Right kidney (tissue), 9 donors: ENCODE data around the gene BARHL2.
A peak's percentile ranks its signal among the peaks of the same experiment; 100 is the strongest.

Source experiments
- DNase-seq: peaks from one replicate; pipeline ENCODE4 v3.0.0-alpha.2; 2016
- long read RNA-seq, 8 donors: transcript quantifications; one replicate each; lab custom pipeline, GENCODE V29; 2026

BARHL2 gene
- long read RNA-seq, donor 1, result 0 reads
- long read RNA-seq, donor 2, result 0 reads
- long read RNA-seq, donor 3, result 0 reads
- long read RNA-seq, donor 4, result 0 reads
- long read RNA-seq, donor 5, result 0 reads
- long read RNA-seq, donor 6, result 0 reads
- long read RNA-seq, donor 7, result 0 reads
- long read RNA-seq, donor 8, result 0 reads

DNA sequence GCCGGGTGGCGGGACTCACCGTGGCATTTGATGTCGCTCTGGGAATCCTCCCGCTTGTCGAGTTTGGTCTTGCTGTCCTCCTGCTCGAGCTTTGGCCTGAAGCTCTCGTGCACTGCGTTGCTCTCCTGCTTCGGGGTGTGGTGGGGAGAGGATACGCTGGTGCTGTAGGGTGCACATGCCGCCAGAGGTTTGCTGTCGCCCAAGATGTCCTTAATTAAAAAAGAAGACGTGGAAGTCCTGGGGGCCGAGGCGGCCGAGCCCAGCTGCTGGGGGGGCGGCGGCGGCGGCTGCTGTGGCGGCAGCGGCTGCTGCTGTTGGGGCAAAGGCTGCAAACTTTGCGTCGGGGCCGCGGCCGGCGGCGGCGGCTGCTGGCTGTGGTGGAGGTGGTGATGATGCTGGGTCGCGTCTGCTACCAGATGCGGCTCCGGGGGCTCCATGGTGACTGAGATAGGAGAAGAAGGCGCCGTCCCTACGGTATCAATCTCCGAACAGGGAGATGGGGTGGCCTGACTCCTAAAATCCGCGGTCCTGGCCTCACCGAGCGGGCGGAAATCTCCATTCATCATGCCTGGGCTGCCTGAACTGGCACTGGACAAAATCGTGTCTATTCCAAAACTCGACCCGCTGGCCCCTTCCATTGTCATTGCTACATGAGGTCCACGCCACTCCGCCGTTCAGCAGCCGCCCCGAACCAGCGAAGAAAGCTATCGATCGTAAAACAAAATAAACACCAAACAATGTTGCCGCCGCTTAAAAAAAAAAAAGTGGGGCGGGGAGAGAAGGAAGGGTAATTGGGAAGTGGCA is at the start of gene BARHL2:
BARHL2 (minus strand) TSS at position 751 of the 804 bp plus-strand sequence; CDS start at position 644, 107 bp downstream.
- peak; percentile 46 for DNase-seq

DNA sequence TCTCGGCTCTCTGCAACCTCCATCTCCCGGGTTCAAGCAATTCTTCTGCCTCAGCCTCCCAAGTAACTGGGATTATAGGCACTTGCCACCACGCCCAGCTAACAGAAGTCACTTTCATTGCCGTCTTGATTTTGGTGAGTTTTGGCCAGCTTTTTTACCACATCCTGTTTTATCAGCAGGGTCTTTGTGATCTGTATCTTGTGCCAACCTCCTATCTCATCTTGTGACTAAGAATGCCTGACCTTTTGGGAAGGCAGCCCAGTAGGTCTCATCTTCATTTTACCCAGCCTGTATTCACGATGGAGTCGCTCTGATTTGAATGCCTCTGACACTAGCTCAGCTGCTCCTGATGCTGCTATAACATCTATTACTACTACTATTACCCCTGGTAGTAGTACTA is 46.8 kb upstream of the BARHL2 start:
- DNase-seq, result no peak

DNA sequence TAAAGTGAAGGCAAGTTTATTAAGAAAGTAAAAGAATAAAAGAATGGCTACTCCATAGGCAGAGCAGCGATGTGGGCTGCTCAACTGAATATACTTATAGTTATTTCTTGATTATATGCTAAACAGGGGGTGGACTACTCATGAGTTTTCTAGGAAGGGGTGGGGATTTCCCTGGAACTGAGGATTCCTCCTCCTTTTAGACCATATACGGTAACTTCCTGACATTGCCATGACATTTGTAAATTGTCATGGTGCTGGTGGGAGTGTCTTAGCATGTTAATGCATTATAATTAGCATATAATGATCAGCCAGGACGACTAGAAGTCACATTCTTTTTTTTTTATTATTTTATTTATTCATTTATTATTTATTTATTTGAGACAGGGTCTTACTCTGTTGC is 46.4 kb upstream of the BARHL2 start:
- no peak for DNase-seq

DNA sequence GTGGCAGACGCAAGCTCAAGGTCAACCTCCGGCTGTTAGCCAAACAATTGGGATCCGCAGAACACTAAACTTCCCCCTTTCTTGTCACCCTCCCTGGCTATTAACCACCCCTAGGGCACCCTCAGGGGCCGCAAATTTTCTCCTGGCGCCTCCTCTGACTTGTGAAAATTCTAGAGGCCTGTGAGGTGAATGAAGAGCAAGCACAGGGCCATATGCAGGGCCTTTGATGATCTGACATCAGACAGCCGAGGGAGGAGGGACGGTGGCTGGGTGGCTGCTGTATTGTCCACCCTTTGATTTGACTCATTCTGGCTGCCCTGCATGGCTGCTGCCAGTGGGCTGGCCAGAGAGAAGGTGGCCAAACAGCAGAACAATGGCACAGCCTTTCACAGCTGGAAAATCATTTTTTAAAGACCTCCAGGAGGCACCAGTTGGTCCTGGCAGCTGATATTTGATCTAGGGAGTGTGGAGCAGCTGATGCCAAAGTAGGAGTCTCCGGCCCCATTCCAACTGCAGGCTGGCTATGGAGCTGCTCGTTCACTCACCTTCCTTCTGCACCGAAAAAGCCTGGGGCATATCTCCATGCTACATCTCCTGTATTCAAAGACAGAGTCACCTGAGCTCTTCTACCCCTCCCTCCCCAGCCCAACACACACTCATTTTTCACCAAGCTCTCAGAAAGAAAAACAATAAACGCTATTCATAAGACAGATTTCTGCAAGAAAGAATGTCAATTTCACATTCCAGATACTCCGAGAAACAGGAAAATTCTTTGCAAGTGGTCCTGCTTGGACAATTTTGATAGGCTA is 44.9 kb upstream of the BARHL2 start:
- DNase-seq, result peak; percentile 4

DNA sequence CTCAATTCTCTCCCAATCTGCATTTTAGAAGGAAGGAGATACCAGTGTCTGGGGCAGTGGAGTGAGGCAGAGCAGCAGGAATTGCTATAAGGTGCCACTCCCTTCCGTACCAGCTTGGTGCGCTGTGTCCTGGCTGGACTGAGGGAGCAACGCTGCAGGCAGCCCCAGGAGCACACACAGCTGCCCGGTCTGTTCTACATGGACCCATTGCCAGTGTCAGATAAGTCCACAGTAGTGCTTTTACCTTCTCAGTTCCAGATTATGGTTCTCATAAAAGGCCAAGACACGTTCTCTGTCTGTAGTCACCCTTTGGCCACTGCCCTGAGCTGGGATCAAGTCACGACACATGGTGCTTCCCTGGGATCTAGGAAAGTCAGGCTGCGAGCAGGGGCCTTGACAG is 44.1 kb upstream of the BARHL2 start:
- DNase-seq, result no peak

DNA sequence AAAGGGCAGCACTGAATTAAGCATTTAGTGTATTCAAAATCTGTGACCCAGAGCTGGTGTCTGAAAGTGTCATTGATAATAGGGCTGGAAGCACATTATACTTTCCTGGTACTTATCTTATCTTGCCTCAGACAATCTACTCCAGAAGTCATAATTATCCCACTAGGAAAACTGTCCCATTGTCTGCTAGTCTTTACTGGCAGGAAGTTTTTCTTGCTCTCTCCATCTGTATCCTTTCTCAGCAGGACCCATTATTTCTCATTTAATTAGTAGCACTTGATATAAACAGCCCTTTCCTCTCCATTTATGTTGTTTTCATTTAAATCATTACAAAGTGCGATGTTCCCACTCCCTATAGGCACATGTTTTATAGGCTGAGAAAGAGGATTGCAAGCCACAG is 36.5 kb upstream of the BARHL2 start:
- no peak for DNase-seq

DNA sequence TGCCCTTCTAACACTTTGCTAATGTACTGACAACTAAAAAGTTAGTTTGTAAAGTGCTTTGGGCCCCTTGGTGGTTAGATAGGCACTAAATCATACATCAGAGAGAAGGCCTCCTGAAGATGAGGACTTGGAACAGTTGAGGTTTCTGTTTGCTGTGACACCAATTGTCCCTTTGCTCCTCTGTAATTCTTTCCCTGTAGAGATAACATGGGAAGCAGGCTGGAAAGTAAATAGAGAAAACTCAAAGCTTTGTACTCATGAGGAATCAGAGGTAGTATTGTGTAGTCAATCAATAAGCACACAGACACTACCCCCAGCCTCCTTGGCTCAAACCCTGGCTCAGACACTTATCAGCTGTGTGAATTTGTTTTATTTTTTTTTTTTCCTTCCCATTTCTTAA is 31.6 kb upstream of the BARHL2 start:
- no peak for DNase-seq

DNA sequence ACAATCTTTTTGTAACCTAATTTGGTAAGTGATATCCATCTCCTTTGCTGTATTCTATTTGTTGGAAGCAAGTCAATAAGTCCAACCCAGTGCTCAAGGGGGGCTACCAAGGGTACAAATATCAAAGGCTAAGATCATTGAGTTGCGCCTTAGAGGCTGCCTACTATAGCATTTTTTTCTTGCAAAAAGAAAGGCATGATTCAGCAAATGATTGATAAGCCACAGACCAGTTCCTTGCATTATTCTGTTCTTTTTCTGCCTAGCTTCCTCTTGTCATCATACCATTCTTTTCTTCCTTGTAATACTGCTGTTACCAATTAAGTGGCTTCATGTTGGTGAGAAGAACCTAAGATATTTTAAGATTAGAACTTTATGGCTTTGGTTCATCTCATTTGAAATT is 29.8 kb upstream of the BARHL2 start:
- no peak for DNase-seq

DNA sequence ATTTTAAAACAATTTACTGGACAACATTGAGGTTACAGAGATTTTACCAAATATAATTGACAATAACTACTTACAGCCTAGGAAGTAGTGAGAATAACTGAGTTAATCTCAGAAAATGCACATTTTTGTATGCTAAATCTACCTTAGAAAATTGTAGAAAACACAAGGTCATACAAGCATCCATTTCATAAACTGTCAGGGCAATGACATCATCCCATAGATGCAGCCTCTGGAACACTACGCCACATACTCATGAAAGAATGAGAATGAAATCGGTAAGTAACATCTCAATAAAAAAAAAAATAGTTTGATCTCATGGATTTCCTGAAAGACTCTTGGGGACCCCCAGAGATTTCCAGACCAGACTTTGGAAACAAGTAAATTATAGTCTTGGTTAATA is 28.9 kb upstream of the BARHL2 start:
- no peak for DNase-seq

DNA sequence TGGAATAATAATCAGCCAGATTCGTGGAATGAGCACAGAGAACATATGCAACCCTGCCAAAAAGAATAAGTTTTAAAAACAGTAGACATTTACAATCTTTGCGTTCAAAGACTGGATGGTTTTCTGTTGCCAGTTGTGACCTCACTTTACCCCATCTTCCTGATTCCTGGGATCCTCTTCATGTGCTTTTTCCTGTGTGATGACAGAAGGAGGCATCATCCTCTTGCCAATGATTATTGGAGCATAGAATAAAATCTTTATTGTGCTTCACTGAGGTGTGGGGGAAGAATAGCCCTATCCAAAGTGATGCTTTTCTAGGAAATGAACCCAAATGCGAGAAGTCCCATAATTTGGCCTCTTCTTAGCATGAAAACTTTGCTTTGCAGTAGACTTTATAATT is 15.0 kb upstream of the BARHL2 start:
- no peak for DNase-seq

DNA sequence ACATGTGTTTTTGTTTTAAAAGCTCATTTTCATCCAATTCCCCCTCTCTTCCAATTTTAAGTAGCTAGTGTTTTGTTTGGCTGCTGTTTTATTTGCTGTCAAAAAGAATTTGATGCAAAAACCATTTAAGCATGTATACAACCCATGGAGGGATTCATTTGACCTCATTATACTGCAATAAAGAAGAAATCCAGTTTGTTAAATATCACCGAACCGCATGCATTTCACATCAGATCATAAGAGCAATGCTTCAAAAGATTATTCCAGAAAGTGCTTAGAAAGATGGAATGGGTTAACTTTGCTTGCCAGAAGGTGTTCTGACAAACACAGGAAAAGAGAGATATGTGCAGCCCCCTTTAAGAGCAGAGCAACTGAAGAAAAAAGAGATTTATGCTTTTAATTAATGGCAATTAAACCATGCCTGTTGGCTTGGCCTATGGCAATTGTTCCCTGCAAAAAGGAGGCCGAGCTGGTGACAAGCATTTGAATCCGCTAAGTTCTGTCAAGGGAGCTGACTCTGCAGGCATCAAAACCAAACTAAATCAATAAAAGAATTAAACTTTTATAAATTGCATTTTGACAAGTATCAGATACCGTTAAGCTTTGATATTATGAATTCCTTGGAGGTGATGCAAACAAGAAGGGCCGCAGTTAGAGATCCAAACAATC is 14.4 kb upstream of the BARHL2 start:
- peak; percentile 23 for DNase-seq

DNA sequence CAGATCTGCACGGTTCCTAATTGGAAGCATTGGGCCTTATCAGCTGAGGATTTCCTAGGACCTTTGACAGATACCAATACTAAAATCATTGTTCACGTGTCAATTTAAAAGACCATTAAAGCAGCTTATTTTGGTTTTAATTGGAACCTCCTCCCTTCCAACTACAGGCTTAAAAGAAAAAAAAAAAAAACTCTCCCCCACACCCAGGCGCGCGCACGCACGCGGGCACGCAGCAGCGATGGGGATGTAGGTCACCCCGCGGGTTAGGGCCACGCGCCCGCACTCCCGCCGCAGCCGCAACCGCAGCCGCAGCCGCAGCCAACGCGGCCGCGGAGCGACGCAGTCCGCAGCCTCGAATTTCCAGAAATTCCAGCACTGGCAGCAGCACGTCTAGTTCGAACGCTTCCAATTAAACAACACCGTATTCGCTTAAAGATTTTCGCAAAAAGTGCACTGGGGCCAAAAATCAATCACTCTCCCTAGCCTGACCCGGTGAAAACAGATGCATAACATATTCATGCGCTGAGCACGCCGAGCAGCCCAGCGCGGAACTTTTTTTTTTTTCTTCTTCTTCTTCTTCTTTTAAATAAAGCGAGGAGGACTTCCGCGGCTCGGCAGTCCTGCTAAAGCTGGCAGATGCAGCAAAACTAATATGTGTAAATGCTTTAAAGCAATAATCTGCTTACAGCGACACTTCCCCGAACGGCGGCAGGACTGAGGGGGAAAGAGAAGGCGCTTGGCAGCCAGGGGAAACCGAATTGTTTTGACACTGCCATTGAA is 13.3 kb upstream of the BARHL2 start:
- DNase-seq, result peak; percentile 72

DNA sequence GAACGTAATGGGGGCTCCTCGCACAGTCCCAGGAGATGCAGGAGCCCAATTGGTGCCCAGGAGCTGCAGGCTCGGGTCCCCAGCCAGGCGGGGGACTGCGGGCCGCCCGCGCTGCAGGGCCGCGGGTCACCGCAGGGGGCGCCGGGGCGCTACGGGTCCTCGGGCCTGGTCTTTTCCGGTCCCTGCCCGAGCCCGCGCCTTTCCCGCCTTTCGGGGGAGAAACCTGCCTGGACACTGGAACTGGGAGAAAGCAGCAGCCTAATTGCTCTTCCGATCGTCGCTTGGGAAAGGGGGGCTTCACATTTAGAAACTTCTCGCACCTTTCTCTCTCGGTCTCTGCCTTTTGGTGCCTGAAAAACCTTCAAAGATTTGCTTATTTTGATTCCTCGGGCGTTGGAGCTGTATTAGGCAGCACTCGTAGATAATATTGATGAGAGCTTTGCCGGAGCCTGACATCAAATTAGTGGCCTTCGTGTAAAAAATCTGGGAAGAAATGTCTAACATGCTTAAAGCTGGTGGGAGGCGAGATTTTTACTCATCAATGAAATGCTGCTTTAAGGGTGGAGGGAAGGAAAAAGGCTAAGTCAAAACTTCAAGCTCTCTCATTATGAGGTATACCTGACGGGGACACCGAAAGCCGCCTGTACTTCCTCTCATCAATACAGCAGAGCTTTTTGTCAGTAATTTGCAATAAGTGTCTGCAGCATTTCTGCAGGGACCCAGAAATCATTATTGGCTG is 12.6 kb upstream of the BARHL2 start:
- DNase-seq, result peak; percentile 66

DNA sequence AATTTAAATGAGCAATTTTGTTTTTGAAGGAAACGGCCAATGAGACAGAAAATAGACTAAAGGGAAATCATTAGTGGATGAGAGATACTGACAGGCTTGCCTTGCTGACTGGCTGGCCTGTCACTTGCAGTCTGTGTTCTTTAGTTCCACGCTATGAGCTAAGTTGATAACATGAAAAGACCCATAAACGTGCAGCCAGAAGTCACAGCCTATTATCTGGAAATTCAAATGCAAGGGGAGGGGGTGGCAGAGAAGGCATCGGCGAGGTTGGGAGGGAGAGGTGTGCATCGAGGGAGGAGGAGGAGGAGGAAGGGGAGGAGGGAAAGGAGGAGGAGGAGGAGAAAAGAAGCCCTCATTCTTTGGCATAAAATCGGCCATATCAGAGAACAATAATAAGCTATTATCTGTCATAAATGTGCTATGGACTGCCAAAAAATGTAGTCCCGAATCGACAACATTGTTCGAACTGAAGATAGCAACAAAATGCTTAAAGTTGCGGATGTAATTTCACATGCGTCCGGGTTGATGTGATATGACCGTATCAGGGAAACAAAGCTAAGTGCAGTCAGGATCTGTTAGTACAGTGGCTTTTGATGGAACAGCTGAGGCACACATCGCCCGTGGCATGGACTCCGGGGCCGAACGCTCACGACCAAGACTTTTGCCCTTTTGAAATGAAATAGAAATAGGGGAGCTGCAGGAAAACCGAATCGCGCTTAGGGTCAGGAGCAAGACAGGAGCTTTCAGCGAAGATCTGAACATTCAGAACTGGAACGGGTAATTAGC is 11.6 kb upstream of the BARHL2 start:
- DNase-seq, result peak; percentile 36

DNA sequence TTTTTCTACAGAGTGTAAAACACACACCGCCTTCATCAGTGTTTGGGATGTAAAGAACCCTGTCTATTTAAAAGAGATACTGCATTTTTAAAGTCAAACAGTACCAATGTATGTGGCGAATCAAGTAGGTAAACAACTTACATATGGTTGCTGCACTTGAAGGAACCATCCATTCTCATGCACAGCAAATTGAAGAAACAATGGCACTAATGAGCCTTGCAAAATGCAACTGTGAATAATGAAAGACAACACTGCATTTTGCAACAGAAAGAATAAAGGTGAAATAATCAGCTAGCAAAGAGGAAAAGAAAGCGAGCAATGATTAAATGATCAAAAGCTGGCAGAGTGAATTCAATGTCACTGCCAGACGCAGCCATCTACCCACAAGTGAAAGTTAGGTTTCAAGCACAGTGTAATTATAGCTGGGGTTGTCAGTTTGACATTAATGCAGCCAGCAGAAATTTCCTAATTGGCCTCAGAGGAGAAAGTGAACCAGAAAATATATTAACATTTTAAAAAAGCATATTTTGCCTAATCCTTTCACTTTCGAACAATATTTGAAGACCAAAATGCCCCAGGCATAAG is 10.9 kb upstream of the BARHL2 start:
- peak; percentile 27 for DNase-seq

DNA sequence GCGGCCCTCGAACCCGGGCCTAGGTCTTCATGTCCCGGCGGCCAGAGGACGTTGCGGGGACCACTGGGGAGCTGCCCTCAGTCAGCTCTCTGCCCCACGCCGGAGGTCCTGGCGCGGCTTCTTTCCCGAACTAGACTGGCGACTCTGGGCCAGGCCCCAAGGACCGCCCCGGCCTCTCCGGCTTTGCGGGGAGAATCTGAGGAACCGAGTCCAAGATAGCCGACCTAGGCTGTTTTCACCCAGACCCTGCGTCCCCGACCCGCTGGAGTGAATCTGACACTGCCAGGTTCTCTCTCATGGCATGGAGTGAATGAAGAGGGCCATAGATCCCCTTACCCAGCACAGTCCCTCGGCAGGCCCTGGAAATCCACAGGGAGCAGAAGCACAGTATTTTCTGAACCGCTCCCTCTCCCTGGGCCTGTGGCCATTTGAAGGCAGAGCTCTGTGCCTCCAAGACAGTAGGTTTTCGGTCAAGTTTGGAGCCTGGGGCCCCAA is 9.9 kb upstream of the BARHL2 start:
- peak; percentile 48 for DNase-seq

DNA sequence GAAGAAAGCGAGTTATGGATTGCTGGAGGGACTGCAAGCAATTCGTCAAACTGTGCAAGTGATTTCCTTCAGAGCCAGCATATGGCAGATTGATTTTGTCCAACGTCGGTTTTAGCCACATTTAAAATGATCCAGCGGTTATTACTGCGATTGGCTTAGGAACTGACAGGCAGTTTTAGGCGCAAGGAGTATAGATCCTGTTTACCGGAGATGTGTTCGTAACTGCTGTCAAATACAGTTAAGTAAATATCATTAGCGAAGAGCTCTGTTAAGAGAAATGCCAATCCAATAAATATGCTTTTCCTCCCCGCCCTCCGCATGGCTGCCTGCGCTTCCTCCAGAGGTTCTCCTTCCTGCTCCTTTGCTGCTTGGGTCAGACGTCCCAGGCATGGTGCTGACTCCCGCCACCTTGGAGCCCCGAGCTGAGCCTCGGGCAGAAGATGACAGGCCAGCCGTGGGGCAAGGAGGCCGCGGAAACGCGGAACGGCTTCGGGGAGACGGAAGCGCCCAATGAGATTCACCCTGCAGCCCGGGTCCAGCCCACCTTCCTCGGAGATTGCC is 9.4 kb upstream of the BARHL2 start:
- peak; percentile 52 for DNase-seq

DNA sequence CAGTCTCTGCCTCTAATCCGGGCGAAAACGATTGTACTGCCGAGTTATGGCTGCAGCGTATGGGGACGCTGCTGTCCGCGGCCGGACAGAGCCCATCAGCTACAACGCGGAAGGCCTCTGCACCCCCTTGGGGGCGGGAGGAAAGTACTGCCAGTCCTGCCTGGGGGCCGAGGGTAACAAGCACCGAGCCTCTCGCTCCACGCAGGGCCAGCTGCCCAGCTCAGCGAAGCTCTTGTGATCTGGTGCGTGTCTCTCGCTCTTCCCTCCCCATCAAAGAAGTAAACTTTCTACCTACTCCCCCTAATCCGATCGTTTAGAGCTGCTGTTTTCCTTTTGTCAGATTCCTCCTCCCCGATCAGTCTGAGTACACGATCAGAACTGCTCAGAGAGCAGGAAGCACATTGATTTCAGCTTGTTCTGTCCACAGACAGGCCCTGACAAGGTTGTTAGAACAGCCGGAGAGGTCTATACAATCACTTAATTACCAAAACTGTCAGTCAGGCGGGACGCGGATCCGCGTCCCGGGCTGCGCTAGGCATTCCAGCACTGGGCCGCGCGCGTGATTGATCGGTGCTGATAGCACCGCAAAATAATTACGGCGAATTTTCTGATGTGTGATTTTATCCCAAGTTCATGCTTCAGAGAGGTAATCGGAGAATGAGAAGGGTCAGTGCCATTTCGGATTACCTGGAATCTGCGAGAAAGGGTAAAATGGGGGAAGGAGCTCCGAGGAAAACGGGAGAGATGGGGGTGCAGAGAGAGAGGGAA is 8.7 kb upstream of the BARHL2 start:
- peak; percentile 69 for DNase-seq
